HG03439 (cell line): ENCODE results near the gene DDHD1.
A peak's percentile ranks its signal among the peaks of the same experiment; 100 is the strongest.
"Not testable (repeated sequence)": the region's sequence is repeated elsewhere in the genome, so short reads cannot be mapped to it uniquely, and the experiment has no call there.

Experiments used
- ATAC-seq: cut with Tn5 transposase; IDR thresholded peaks from one replicate; pipeline ENCODE4 v1.9.1; 2021; ENCODE audit warnings: mild to moderate bottlenecking, moderate library complexity; ENCODE audit not compliant: unreplicated experiment

Gene DDHD1

DNA sequence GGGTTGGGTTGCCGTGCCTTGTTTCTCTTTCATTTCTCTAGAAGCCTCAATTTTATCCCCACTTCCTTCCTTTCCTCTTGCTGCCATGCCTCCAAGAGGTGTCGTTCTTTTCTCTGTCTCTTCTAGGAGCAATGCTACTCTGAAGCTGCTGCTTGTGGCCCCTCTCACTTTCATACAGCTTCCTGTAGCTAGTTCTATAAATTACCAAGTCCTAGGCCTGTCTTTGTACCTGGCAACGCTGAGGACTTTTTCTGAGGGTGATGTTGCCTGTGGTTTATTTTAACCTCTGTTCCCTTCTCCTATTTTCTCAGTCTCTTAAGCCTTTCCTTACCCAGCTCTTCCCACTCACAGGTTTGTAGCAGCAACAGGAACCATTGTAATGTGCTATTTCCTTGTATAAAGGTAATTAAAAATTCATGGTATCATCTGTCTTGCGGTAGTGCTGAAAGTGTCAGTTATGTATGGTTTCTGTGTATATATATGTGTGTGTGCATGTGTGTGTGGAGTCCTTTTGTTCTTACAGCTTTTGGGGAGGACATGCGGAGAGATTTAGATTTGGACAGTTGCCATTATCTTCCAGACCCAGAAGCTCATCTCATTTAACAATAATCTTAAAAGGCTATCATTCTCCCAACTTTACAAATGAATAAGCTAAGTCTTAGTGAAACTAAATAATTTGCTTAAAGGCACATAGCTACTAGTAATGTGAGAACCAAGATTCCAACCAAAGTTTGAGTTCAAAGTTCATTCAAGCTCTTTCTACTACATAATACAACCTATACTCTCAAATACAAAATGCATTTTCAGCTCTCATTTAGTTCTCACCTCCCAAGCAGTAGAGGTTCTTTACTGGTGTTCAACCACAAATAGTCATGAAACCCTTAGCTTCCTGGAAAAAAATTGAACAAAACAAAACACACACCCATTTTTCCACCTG lies 43.8 kb downstream of the DDHD1 start:
- peak; percentile 76 for ATAC-seq

DNA sequence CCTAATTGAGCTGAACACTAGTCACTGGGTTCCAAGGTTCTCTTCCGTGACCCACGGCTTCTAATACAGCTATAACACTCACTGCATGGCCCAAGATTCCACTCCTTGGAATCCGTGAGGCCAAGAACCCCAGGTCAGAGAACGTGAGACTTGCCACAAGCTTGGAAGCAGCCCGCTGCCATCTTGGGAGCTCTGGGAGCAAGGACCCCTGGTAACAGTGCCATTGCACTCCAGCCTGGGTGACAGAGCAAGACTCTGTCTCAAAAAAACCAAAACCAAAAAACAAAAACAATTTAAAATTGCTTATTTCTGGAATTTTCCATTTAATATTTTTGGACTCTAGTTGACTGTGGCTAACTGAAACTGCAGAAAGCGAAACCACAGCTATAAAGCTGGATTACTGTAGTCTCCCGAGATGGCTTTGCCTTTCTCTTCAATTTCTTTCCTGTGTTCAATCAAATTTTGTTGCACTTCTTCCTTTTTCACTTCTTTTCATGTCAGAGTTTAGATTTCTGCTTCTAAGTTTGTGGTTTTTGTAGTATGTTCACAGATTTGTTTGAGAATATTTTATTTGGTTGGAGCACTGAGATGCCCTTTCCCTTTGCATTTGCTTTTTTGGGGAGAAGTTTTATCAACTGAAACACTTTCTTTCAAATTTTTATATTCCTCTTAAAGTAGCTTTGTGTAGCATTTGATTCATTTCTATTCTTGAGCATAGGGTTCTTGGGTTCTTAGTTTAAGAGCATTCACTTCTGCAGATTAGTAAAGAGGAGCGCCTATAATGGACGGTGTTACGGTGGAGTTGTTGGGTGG lies 44.6 kb downstream of the DDHD1 start:
- peak; percentile 11 for ATAC-seq

DNA sequence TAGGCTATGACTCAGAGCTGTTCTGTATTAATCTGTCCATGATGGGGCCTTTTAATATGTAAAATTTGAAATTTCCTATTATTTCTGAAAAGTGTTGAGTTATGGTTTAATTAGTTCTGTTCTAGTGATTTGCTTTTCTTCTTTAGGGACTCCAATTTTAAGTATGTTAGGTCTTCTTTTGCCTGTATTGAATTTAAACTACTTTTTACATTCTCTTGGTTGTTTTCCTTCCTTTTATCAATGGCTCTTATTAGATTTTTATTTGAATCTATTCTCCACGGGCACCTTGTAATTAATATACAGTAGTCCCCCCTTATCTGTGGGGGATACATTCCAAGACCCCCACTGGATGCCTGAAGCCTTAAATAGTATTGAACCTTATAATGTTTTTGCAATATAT lies 46.4 kb downstream of the DDHD1 start:
- no peak for ATAC-seq

DNA sequence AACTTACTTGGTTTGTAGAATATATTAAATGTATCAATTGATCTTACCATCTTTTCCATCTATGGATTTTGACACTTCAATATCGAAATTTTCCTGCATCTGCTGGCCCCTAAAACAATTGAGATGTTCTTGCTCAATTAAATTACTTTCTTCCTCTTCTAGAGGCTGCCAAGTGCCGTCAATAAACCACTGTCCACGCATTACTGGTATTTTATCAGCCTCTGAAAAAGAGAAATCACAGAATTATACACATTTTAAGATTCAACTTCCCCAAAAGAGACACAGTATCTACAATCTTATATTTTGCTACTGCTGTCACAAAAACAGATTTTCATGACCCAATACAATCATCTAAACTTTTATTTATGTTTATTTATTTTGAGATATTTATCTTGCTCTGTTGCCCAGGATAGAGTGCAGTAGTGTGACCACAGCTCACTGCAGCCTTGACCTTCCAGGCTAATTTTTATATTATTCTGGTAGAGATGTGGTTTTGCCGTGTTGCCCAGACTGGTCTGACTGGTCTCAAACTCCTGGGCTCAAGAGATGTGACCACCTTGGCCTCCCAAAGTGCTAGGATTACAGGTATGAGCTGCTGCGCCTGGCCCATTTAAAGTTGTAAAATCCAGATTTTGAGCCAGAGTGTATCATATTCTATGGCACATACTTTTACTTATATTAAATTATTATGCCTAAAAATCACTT lies 49.3 kb downstream of the DDHD1 start:
- ATAC-seq, result no peak

DNA sequence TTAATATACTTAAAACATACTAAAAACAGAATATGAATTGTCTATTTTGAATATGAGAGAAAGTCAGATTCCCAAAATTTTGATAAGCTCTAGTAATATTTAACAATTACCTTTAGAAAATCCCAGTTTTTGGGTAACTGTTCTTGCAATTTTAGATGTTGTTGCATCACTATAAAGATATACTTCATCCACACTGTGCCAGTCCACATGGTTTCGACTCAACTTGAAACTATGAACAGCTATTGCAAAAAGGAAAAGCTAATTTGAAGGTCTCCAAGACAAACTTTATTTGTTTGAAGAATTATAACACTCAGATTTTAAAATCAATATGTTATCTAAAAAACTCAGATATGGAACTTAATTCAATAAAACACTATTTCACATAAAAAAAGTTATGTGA lies 59.9 kb downstream of the DDHD1 start:
- ATAC-seq, result no peak

DNA sequence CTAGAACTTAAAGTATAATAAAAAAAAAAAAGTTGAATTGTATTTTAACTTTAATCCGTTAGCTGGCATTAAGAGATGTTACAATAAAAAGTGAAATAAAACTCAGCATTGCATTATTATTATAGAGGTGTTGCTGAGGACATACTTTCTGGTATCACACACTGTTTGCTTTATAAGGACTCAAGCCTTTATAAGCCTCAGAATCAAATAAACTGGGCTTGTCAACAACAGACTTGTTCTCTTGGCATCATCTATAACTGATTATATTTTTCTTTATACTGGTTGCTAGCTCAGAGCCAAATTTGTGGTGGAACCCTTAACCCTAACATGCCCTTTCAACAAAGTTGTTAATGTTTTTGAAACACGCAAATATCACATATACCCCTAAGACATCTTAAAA lies 62.3 kb downstream of the DDHD1 start:
- no peak for ATAC-seq

DNA sequence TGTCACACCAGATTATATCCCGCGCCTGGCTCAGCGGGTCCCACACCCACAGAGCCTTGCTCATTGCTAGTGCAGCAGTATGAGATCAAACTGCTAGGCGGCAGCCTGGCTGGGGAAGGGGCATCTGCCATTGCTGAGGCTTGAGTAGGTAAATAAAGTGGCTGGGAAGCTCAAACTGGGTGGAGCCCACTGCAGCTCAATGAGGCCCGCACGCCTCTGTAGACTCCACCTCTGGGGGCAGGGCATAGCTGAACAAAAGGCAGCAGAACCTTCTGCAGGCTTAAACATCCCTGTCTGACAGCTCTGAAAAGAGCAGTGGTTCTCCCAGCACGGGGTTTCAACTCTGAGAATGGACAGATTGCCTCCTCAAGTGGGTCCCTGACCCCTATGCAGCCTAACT lies 68.2 kb downstream of the DDHD1 start:
- not testable (repeated sequence) for ATAC-seq

DNA sequence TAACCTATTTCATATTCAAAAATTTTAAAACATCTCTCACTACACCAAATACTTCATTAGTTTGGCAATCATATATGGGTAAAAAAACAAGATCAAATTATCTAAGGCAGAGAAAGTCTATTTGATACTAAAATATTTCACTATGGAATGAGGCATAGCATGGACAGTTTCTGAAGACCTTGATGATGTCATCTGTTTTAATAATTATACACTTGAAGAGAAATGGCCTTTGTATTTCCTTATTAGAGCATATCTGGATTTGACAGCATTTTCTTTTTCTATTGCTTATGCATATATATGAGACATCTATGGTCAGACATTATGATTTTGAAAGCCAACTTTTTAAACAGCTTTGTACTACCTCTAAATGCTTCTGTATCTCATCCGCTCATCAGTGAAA lies 88.6 kb downstream of the DDHD1 start:
- no peak for ATAC-seq

DNA sequence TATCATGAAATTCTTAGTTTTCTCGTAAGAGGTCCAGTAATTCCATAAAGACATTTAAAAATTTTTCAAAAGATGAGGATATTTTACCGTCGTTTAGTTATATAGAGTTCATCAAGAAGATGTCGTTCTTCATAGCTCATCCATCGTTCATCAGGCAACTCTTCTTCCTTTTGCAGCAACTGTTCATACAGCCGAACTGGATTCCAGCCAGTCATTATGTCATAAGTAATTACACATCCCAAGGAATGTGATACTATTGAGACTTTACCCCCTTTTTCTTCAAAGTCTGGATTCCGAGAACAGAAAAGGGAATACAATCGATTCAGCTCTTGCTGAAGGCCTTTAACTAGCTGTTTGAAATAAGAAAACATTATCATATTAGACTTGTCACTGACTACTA lies 90.3 kb downstream of the DDHD1 start:
- ATAC-seq, result no peak

DNA sequence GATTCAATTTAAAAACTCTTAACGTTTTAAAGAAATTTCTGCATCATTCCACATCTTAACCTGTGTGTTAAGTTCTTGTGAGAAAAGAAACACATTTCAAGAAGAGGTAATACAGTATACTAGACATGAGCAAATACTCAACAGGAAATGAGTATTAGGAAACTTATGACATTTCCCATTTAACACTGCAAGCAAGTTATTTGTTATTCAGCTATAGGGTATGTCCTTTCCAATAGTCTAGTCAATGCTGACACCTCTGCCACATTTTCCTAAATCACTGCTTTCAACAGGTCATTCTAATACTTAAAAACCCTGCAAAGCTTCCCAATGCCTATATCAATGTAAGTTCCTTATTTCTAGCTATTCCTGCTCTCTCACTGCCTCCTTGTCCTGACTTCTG lies 93.1 kb downstream of the DDHD1 start:
- no peak for ATAC-seq

DNA sequence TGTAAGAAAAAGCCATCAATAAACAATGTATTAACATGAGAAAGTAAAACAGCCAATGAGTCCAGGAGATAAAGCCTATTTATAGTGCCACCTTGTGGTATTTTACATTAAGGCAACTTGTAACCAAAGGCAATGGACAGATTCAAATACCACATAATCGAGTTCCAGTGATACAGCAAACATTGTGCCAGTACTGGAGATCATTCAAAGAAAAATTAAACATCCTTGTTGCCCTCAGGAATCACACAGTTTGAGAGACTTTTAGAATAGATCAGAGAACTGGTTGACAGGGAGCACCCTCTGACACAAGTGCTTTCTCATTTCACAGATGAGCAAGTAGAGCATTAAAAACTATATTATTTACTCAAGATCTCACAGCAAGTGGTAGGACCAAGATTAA lies 98.1 kb downstream of the DDHD1 start:
- peak; percentile 56 for ATAC-seq

DNA sequence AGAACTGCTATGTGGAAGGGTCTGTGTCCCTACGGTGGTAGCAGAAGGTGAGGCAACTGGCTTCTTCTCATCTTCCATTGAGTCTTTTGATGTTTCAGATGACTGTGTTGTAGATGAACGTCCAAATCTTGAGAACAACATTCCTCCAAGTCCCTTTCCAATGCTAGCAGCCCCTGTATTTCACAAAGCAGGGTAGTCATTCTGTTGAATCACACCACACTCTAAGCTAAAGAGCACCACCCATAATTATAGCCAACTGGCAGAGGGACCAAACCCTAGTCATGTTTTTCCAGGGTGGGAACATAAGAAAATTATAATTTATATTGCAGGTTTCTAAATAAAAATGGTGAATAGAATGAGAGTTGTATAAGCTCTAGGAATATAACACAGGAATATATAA lies 98.7 kb downstream of the DDHD1 start:
- ATAC-seq, result no peak

DNA sequence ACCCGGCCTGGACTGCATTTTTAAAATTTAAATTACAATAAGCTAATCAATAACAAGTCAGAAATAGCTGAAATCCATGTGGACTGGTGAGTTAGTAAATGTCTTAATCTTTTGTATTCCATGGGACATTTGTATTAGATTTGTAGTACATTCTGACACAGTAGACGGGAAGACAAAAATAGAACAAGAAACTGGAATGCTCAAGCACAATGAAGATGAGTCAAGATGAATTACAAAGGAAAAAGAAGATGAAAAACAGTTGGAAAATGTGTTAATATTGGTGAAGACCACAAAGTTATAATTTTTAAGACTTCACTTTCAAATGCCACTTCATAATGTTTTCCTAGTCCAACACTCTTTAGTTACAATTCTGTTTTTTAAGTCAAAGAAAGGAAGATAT lies 104.5 kb downstream of the DDHD1 start:
- ATAC-seq, result no peak

DNA sequence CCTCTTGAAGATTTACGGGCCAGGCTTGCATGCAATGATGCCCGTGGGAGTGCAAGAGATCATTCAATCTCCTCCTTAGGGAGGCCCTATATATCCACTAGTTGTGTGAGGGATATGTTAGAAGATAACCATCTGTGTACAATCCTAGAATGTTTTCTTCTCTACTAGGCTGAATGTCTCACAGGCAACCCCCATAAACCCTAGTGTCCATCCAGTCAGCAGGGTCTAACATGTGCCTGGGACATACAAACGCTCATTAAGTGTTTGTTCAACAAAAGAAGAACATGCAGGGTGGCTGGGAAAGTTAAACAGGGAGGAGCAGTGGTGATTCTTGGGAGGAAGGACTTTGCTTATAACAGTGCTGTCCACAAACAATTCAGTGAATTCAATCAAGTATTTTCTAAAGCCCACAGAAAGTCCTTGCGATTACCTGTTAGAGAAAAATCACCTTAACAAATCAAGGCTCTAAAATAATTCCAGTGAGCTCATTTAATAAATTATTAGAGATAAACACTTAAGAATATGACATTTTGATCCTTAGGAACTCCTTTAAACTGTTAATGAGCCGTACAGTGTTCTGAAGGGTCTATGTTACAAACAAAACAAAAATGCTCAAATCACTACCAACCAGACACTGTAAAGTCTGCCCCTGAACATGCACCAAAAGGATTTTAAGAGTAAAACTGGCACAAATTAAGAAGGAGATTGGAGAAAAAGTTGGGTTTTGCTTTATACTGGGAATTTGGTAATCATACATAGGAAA lies 105.6 kb downstream of the DDHD1 start:
- ATAC-seq, result no peak

DNA sequence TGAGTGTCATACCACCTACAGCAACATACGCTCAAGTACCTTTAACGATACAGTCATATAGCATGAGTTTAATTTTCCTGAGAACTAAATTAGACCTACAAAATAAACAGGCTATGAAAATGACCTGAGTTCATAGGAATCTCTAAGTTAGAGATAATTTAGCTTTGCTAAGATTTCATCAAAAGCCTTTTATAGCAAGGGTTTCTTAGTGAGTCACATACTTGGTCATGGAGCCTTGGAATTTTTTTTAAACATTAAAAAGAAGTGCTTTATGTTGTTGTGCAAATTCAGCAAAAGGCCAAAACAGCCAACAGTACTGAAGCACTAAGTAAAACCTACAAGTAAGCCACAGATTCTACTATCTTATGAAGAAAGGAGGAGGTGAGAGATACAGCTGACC lies 108.6 kb downstream of the DDHD1 start:
- no peak for ATAC-seq

DNA sequence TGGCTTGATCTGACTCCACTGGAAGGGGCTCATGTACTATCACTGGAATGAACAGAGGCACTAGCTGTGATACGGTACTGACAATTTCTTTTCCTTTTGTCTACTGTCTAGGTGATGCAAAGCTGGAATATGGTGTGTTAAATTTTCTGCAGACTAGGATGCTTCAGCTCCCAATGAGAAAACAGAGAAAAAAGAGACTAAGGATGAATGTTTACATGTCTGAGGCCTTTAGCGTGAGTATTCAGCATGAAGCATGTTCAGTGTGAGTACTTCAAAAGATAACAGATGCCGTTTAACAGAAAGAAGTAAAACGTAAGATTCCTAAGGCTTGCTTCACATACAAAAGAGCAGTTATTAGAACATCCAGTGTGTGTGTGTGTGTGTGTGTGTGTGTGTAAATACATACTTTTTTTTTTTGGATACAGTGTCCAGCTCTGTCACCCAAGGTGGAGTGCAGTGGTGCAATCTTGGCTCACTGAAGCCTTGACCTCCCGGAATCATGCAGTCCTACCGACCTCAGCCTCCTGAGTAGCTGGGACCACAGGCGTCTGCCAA lies 110.0 kb downstream of the DDHD1 start:
- no peak for ATAC-seq

DNA sequence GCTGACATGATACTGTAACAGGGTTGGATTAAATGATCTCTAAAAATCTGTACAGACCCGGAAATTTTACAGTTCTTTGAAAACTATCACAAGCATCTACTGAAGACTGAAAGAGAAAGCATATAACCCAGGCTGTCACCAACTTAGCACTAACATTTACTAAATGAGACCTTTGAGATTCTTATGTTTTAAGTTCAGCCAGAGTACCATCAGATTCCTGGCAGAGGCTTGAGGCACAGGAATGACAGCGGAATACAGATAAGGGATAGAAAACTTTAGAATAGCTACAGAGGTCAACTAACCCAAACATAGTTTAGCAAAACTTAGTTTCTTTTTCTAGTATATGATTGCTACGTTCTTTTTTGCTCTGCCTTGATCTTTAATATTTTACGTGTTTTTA lies 110.6 kb downstream of the DDHD1 start:
- ATAC-seq, result no peak

DNA sequence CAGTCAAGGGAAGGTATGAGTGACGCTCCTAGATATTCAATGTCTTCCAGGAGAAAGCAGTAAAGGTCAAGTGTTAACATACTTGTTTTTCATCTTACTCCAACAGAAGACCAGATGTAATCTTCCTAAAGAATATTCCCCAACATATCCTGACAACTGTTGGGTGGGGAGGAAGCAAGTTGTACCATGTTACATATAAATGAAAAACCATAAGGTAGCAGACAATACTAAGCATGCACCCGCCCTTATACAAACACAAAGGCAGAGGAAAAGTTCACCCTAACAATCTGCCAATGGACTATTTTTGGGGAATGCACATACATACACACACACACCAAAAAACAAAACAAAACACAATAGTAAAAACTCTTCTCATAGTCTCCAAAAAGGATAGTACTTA lies 112.1 kb downstream of the DDHD1 start:
- no peak for ATAC-seq

DNA sequence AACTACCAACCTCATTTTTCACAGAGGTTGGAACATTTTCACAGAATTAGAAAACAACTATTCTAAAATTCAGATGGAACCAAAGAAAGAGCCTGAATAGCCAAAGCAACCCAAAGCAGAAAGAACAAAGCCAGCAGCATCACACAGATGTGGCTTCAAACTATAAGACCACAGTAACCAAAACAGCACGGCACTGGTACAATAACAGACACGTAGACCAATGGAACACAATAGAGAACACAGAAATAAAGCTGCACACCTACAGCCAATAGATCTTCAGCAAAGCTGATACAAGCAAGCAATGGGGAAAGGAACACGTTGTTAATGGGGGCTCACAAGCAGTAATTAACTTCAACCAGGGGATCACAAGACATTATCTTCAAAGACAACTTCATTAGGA lies 114.5 kb downstream of the DDHD1 start:
- ATAC-seq, result no peak

DNA sequence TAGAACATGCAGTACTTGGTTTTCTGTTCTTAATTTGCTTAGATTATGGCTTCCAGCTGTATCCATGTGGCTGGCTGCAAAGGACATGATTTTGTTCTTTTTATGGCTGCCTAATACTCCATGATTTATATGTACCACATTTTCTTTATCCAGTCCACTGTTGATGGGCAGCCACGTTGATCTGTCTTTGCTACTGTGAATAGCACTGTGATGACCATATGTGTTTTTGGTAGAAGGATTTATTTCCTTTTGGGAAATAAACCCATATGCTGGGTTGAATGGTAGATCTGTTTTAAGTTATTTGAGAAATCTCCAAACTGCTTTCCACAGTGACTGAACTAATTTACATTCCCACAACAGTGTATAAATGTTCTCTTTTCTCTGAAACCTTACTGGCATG lies 116.1 kb downstream of the DDHD1 start:
- ATAC-seq, result no peak
